SK-N-MC (cell line): ENCODE results near the gene CCDC92B.

Experiments
- DNase-seq: peaks from one replicate; pipeline ENCODE4 v3.0.0-alpha.2; 2011; ENCODE audit warnings: low read depth, low spot score
- H3K27ac ChIP-seq: fragments of 200-600 bp; sonication (generic); 2 replicates; pipeline ENCODE4 v1.5.1; 2016; ENCODE audit warnings: mixed run types
- H3K36me3 ChIP-seq: fragments of 200-600 bp; sonication (generic); 2 replicates; pipeline ENCODE4 v1.6.1; 2017; ENCODE audit warnings: antibody characterized with exemption, low read length, mixed read lengths; ENCODE audit not compliant: insufficient read depth
- H3K4me3 ChIP-seq: fragments of 200-600 bp; sonication (generic); 2 replicates; pipeline ENCODE4 v1.5.1; 2016
- H3K9ac ChIP-seq: fragments of 200-600 bp; sonication (generic); 2 replicates; pipeline ENCODE4 v1.8.0; 2017; ENCODE audit warnings: mixed run types, mixed read lengths; ENCODE audit not compliant: insufficient read length
- H3K9me3 ChIP-seq: fragments of 200-600 bp; sonication (generic); 2 replicates; pipeline ENCODE4 v1.6.1; 2017; ENCODE audit warnings: low read depth, mild to moderate bottlenecking, antibody characterized with exemption, low read length, moderate library complexity, mixed read lengths
- EZH2 ChIP-seq: fragments of 200-600 bp; sonication (generic); IDR thresholded peaks from one replicate; pipeline ENCODE4 v1.6.1; 2017; ENCODE audit warnings: antibody characterized with exemption
- FOXP2 ChIP-seq: optimal IDR thresholded peaks from 2 replicates; pipeline ENCODE3; 2011; ENCODE audit warnings: mild to moderate bottlenecking, moderate library complexity; ENCODE audit not compliant: insufficient read depth; ENCODE audit errors: extremely low read length, control extremely low read depth
- POLR2AphosphoS5 ChIP-seq: IDR thresholded peaks from 2 replicates; pipeline ENCODE4 v1.6.1; 2012; ENCODE audit warnings: mild to moderate bottlenecking, low read depth, low read length, borderline replicate concordance

CCDC92B gene

DNA sequence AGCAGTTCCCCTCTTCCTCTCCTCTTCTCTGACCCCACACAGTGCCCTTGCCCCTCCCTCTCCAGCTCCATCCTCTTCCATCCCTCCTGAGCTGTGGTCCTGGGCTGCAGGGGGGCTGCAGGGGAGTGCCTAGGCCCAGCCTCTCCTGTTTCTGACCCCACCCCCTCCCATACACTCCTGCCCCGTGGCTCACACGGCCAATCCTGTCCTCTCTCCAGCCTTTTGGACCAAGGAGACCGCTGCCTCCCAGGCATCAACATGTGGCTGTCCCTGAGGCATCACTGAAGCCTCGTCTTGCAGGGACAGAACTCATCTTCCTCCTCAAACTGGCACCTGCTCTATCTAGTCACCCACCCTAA lies 44.6 kb downstream of the CCDC92B start:
- peaks cover 34% of the 10 kb centered on the region; the same call in 1 of the 2 replicates for H3K36me3 ChIP-seq
- no peak overlapping the region for H3K9ac ChIP-seq
- H3K9me3 ChIP-seq = no peaks in the 10 kb centered on the region
- TF ChIP-seq FOXP2 = no peak
- no peak for TF ChIP-seq POLR2AphosphoS5
- TF ChIP-seq EZH2 = no peak
- no peak for DNase-seq
- H3K4me3 ChIP-seq = no peak overlapping the region
- H3K27ac ChIP-seq = no peak overlapping the region

DNA sequence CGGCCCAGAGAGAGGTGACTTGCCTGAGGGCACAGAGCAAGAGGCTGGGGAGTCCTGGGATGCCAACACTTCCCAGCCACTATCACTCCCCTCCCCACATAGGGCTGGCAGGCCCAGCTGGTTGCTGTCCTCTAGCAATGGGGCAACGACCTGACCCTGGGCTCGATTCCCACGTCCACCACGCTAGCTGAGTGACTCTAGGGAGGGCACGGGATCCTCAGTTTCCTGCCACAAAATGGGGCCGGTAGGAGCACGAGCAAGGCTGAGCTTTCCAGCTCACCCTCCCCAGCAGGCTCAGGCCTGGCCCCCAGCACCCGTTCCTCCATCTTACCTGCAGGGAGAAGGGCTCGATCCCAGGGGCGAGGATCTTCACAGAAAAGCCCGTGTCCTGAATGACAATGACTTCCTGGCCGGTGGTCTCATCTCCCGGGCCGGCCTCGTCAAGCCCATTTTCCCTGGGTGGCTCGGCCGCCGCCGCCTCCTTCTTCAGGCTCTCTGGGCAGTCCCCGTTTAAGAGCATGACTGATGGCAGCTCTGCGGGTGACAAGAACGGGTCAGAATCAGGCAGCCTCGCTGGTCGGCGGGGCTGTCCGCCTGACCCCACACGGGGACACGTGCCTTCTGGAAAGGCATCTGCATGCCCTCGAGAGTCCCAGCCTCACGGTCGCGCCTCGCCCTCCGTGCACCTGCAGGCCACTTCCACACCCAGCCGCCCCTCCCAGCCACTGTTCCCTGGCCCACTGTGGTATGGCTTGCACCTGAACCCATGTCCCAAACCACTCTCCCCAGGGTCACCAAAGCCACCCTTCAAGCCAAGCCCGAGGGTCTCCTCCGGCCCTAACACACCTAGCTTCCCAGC lies 45.2 kb downstream of the CCDC92B start:
- no peak for TF ChIP-seq POLR2AphosphoS5
- no peak for TF ChIP-seq EZH2
- no peak for TF ChIP-seq FOXP2
- peaks cover 36% of the 10 kb centered on the region; the same call in 1 of the 2 replicates for H3K36me3 ChIP-seq
- H3K27ac ChIP-seq = no peak overlapping the region
- H3K9ac ChIP-seq = no peak overlapping the region
- no peaks in the 10 kb centered on the region for H3K9me3 ChIP-seq
- no peak overlapping the region for H3K4me3 ChIP-seq
- DNase-seq = no peak

DNA sequence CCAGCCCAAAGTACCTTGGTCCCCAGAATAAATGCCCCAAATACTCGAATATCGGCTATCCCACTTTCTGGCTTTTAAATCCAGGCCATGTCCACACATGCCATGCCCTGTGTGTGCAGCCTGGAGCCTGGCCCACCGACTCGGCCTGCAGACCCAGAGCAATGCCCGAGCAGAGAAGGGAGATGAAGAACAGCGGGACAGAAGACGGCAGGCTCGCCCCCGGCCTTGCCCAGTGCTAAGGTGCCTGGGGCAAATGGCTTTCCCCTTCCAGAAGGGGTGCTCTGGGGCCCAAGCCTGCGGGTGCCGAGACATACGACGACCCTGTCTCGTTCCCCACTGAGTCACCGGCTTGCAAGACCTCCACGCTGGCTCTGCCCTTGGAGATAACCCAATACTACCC lies 45.8 kb downstream of the CCDC92B start:
- H3K9ac ChIP-seq = no peak overlapping the region
- no peaks in the 10 kb centered on the region for H3K9me3 ChIP-seq
- H3K27ac ChIP-seq = no peak overlapping the region
- H3K36me3 ChIP-seq = peaks cover 43% of the 10 kb centered on the region
- DNase-seq = no peak
- H3K4me3 ChIP-seq = no peak overlapping the region
- no peak for TF ChIP-seq FOXP2
- TF ChIP-seq POLR2AphosphoS5 = no peak
- TF ChIP-seq EZH2 = no peak

GRCh38 chr17:2703181-2703580 lies 46.3 kb downstream of the CCDC92B start:
- DNase-seq = no peak
- H3K36me3 ChIP-seq = peaks cover 47% of the 10 kb centered on the region

GRCh38 chr17:2701996-2702741 lies 47.3 kb downstream of the CCDC92B start:
- H3K36me3 ChIP-seq = peaks cover 56% of the 10 kb centered on the region

More at GRCh38 chr17:2703181-2703580, 46.3 kb downstream of the CCDC92B start:
- Histone ChIP-seq H3K4me3 (no peak overlapping the region), H3K27ac (no peak overlapping the region), H3K9me3 (no peaks in the 10 kb centered on the region), H3K9ac (no peak overlapping the region)
- no peak for TF ChIP-seq POLR2AphosphoS5
- no peak for TF ChIP-seq FOXP2
- no peak for TF ChIP-seq EZH2

DNA sequence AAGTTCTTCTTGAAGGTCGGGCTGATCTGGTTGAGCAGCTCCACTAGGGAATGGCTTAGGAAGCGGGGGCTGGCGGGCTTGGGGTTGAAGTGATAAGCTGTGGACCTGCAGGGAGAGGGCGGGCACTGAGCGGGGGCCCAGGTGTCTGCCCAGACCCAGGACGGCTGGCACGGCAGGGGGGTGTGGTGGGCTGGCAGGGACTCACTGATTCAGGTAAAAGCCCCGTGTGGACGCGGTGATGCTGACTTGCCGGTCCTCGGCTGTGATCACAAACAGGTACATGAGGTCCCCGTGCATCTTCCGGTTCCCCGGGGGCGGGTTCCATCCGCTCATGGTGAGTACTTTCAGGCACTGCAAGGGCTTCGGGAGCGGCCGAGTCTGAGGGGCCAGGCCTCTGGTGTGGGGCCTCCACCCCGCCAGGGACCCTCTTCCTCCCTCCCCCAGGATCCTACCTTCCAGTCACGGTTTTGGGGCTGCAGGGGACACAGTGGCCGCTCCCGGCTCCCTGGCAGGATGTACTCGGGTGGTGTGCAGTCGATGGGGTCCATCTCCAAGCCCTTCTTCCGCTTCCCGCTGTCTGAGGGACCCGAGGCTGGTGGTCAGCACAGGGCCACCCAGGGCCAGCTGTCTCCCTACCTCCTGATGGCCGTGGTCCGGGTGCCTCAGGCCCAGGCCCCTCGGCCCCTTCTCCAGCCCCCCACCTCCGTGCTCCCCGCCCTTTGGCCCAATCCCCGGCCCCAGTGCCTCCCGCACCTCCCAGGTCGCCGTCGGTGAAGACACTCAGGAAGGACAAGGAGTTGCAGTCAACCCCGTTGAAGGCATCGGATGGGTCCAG lies 48.1 kb downstream of the CCDC92B start:
- no peak for DNase-seq
- H3K4me3 ChIP-seq = no peak overlapping the region
- no peak overlapping the region for H3K9ac ChIP-seq
- TF ChIP-seq POLR2AphosphoS5 = no peak
- no peak for TF ChIP-seq EZH2
- TF ChIP-seq FOXP2 = no peak
- H3K36me3 ChIP-seq = peaks cover 59% of the 10 kb centered on the region
- H3K27ac ChIP-seq = no peak overlapping the region
- no peaks in the 10 kb centered on the region for H3K9me3 ChIP-seq

More at GRCh38 chr17:2701996-2702741, 47.3 kb downstream of the CCDC92B start:
- no peak for TF ChIP-seq EZH2
- TF ChIP-seq FOXP2 = no peak
- no peak for TF ChIP-seq POLR2AphosphoS5
- H3K9ac ChIP-seq = no peak overlapping the region
- H3K9me3 ChIP-seq = no peaks in the 10 kb centered on the region
- DNase-seq = no peak
- H3K4me3 ChIP-seq = no peak overlapping the region
- H3K27ac ChIP-seq = no peak overlapping the region

DNA sequence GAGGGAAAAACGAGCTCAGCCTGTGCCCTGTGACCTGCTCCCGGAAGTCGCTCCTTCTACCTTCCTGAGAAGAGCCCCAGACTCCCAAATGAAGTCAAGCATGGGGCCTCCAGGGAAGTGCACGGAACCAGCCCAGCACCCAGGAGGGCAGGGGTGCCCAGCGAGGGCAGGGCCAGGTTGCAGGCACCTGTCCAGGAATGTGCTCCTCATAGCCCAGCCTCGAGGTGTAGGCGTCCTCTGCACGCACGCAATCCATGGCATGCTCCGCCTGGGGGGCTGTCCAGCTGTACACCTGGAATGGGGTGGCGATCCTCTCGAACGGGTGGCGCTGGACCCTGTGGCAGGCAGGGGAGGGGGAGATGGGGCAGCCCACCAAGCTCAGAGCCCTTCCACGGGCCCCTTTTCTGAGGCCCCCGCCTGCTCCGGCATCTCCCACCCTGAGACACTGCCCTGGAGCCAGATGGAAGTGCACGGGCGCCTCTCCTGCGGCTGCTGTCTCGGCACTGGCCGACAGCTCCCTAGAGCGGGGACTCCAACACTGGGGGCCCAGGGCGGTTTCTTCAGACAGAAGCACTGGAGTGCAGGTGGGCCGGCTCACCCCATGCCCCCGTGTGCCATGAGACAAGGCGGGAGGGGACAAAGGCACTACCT lies 48.8 kb downstream of the CCDC92B start:
- TF ChIP-seq POLR2AphosphoS5 = no peak
- TF ChIP-seq FOXP2 = no peak
- TF ChIP-seq EZH2 = no peak
- Histone ChIP-seq H3K36me3 (peaks cover 61% of the 10 kb centered on the region), H3K27ac (no peak overlapping the region), H3K4me3 (no peak overlapping the region), H3K9me3 (no peaks in the 10 kb centered on the region), H3K9ac (no peak overlapping the region)
- no peak for DNase-seq
